Mesendoderm (in vitro differentiated cells): ENCODE data around the gene CFAP20DC.

ENCODE experiments used
- DNase-seq: peaks from one replicate; pipeline ENCODE4 v3.0.0; 2013
- H2AK5ac ChIP-seq: 2 replicates; pipeline ENCODE4 v1.6.1; 2013; ENCODE audit warnings: low read length, inconsistent platforms
- H2BK120ac ChIP-seq: 2 replicates; pipeline ENCODE4 v1.6.1; 2013; ENCODE audit warnings: low read depth, mild to moderate bottlenecking, low read length, moderate library complexity, mixed read lengths
- H2BK15ac ChIP-seq: replicated peaks from 2 replicates; pipeline ENCODE4 v1.6.1; 2013; ENCODE audit warnings: low read depth, mild to moderate bottlenecking, moderate library complexity
- H2BK5ac ChIP-seq: 2 replicates; pipeline ENCODE4 v1.6.1; 2013; ENCODE audit warnings: low read length, inconsistent platforms
- H3K18ac ChIP-seq: 2 replicates; pipeline ENCODE4 v1.6.1; 2013; ENCODE audit warnings: mild to moderate bottlenecking, low read length, mixed read lengths
- H3K23ac ChIP-seq: one replicate; pipeline ENCODE4 v1.6.1; 2013; ENCODE audit warnings: low read length
- H3K27ac ChIP-seq: 2 replicates; pipeline ENCODE4 v1.5.1; 2013; ENCODE audit warnings: low read depth, mild to moderate bottlenecking, inconsistent platforms, low read length, moderate library complexity
- H3K27me3 ChIP-seq: 2 replicates; pipeline ENCODE4 v1.6.1; 2013; ENCODE audit warnings: low read length, control low read depth, mild to moderate bottlenecking, inconsistent platforms; ENCODE audit not compliant: insufficient read depth, poor library complexity
- H3K36me3 ChIP-seq: 2 replicates; pipeline ENCODE4 v1.6.1; 2013; ENCODE audit warnings: low read length, inconsistent platforms; ENCODE audit not compliant: control insufficient read depth, insufficient read depth
- H3K4ac ChIP-seq: one replicate; pipeline ENCODE4 v1.6.1; 2013; ENCODE audit warnings: low read depth, mild to moderate bottlenecking, low read length, moderate library complexity
- H3K4me1 ChIP-seq: 2 replicates; pipeline ENCODE4 v1.6.1; 2013; ENCODE audit warnings: low read depth, low read length, inconsistent platforms; ENCODE audit not compliant: control insufficient read depth
- H3K4me2 ChIP-seq: 2 replicates; pipeline ENCODE4 v1.6.1; 2013; ENCODE audit warnings: low read length
- H3K4me3 ChIP-seq: 2 replicates; pipeline ENCODE4 v1.5.1; 2013; ENCODE audit warnings: mild to moderate bottlenecking, low read length
- H3K56ac ChIP-seq: one replicate; pipeline ENCODE4 v1.6.1; 2013; ENCODE audit warnings: low read length
- H3K79me1 ChIP-seq: 2 replicates; pipeline ENCODE4 v1.6.1; 2013; ENCODE audit warnings: low read length, inconsistent platforms
- H3K79me2 ChIP-seq: 2 replicates; pipeline ENCODE4 v1.6.1; 2013; ENCODE audit warnings: mild to moderate bottlenecking, low read length; ENCODE audit not compliant: control insufficient read depth, insufficient read depth
- H3K9ac ChIP-seq: 2 replicates; pipeline ENCODE4 v1.6.1; 2013; ENCODE audit warnings: low read length, inconsistent platforms
- H4K5ac ChIP-seq: one replicate; pipeline ENCODE4 v1.6.1; 2013; ENCODE audit warnings: low read length
- H4K8ac ChIP-seq: one replicate; pipeline ENCODE4 v1.6.1; 2013; ENCODE audit warnings: low read depth, mild to moderate bottlenecking, control low read depth, low read length, moderate library complexity
- WGBS: extraction: QIAGEN DNeasy Blood & Tissue Kit; methylation state at CpG from one replicate; pipeline ENCODE4 v1.1.7; 2013; ENCODE audit warnings: low lambda C conversion rate, missing lambda C conversion rate; ENCODE audit not compliant: insufficient coverage; ENCODE audit errors: extremely low coverage; 5-methylcytosine and 5-hydroxymethylcytosine counted together

CFAP20DC gene

GRCh38 chr3:59017617-59017984 is 32.2 kb downstream of the CFAP20DC start:
- no peak overlapping the region for H2AK5ac ChIP-seq
- no peak overlapping the region for H4K8ac ChIP-seq
- WGBS = no CpG with 5 or more reads among the region's 2 CpGs
- no peak overlapping the region for H3K4me3 ChIP-seq
- H3K79me1 ChIP-seq = no peaks in the 10 kb centered on the region
- no peak overlapping the region for H2BK5ac ChIP-seq
- no peak overlapping the region for H3K27ac ChIP-seq
- H3K4me2 ChIP-seq = no peak overlapping the region
- H3K4ac ChIP-seq = no peak overlapping the region
- no peak overlapping the region for H3K23ac ChIP-seq
- no peak overlapping the region for H3K9ac ChIP-seq
- H3K27me3 ChIP-seq = no peaks in the 10 kb centered on the region
- DNase-seq = no peak
- no peaks in the 10 kb centered on the region for H3K36me3 ChIP-seq
- no peak overlapping the region for H2BK15ac ChIP-seq
- no peak overlapping the region for H4K5ac ChIP-seq
- no peak overlapping the region for H3K56ac ChIP-seq
- H3K79me2 ChIP-seq = no peaks in the 10 kb centered on the region
- no peak overlapping the region for H3K18ac ChIP-seq
- H3K4me1 ChIP-seq = no peaks in the 10 kb centered on the region
- no peak overlapping the region for H2BK120ac ChIP-seq

GRCh38 chr3:59016930-59017616 is 32.8 kb downstream of the CFAP20DC start:
- H4K8ac ChIP-seq = no peak overlapping the region
- no peaks in the 10 kb centered on the region for H3K79me2 ChIP-seq
- H2BK15ac ChIP-seq = no peak overlapping the region
- H3K4ac ChIP-seq = no peak overlapping the region
- no peak overlapping the region for H3K23ac ChIP-seq
- no peaks in the 10 kb centered on the region for H3K4me1 ChIP-seq
- H3K27ac ChIP-seq = no peak overlapping the region
- H3K18ac ChIP-seq = no peak overlapping the region
- no peak overlapping the region for H3K9ac ChIP-seq
- H3K36me3 ChIP-seq = no peaks in the 10 kb centered on the region
- H3K27me3 ChIP-seq = no peaks in the 10 kb centered on the region
- H2BK5ac ChIP-seq = no peak overlapping the region
- DNase-seq = no peak
- no peak overlapping the region for H3K4me3 ChIP-seq
- no peak overlapping the region for H2AK5ac ChIP-seq
- no peak overlapping the region for H2BK120ac ChIP-seq
- no peak overlapping the region for H3K4me2 ChIP-seq
- no peak overlapping the region for H4K5ac ChIP-seq
- H3K56ac ChIP-seq = no peak overlapping the region
- no CpG with 5 or more reads among the region's 5 CpGs for WGBS
- no peaks in the 10 kb centered on the region for H3K79me1 ChIP-seq

DNA sequence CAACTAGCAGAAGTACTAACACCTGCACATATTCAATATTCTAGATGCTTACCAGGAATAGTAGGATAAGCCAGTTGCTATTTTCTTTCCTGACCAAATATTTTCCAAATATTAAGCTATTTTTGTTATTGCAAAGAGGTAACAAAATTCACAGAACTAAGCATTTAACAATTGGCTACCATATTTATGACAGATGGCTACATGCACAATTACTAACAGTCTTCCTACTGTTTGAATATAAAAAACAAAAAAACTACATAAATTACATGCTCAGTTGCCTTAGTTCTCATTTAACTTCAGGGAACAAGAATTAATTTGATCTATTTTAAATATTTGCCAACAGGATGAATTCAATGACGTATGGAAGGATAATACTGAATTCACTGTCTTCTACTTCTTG is 36.2 kb downstream of the CFAP20DC start:
- no peaks in the 10 kb centered on the region for H3K79me2 ChIP-seq
- H2BK15ac ChIP-seq = no peak overlapping the region
- H3K9ac ChIP-seq = no peak overlapping the region
- WGBS = no CpG with 5 or more reads among the region's 1 CpG
- no peak overlapping the region for H3K27ac ChIP-seq
- H3K4ac ChIP-seq = no peak overlapping the region
- H4K8ac ChIP-seq = no peak overlapping the region
- DNase-seq = no peak
- H3K4me3 ChIP-seq = no peak overlapping the region
- no peak overlapping the region for H2BK120ac ChIP-seq
- no peak overlapping the region for H4K5ac ChIP-seq
- no peaks in the 10 kb centered on the region for H3K79me1 ChIP-seq
- H3K27me3 ChIP-seq = no peaks in the 10 kb centered on the region
- H2AK5ac ChIP-seq = no peak overlapping the region
- H3K36me3 ChIP-seq = no peaks in the 10 kb centered on the region
- no peak overlapping the region for H2BK5ac ChIP-seq
- no peaks in the 10 kb centered on the region for H3K4me1 ChIP-seq
- H3K4me2 ChIP-seq = no peak overlapping the region
- no peak overlapping the region for H3K56ac ChIP-seq
- H3K23ac ChIP-seq = no peak overlapping the region
- no peak overlapping the region for H3K18ac ChIP-seq

DNA sequence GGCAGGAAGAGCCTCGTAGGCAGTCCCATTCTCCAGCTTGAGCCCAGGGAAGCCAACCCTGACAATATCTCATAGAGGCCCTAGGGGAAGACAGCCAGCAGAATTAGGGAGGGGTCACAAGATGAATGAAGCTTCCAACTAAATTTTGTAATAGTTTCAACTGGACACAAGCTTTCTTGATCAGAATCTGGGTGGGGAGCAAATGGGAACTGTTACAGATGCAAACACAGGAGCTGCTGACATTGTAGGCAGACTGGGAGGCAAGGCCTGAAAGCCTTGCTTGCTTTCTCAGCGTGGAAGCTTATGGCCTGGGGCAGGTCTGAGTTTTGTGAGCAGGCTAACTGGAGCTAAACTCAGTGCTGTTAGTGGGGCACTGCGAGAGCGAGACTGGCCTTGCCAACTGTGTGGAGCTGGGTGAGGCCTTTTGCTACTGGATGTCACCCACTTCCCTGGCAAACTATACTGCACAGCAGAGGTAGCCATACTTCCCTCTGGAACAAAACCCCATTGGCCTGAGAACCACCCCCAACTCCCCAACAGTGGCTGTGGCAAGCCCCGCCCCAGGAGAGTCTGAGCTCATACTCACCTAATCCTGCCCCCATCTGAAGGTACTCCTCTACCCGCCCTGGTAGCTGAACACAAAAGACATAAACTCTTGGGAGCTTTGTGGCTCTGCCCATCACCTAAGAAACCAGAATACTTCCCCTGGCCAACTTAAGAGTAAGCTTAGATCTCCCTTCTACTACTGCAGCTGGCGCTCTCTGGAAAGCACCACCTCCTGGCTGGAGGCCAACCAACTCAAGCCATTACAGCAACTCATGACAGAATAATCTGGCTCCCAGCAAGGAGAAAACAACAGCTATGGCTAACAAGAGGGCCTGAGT is 42.9 kb downstream of the CFAP20DC start:
- H3K56ac ChIP-seq = no peak overlapping the region
- H3K79me2 ChIP-seq = no peaks in the 10 kb centered on the region
- H3K27ac ChIP-seq = no peak overlapping the region
- no peak for DNase-seq
- no peak overlapping the region for H3K18ac ChIP-seq
- H4K5ac ChIP-seq = no peak overlapping the region
- H2BK5ac ChIP-seq = no peak overlapping the region
- no peak overlapping the region for H2BK120ac ChIP-seq
- no peaks in the 10 kb centered on the region for H3K27me3 ChIP-seq
- H3K4ac ChIP-seq = no peak overlapping the region
- WGBS = no CpG with 5 or more reads among the region's 7 CpGs
- H2BK15ac ChIP-seq = no peak overlapping the region
- H3K4me1 ChIP-seq = no peaks in the 10 kb centered on the region
- H3K36me3 ChIP-seq = no peaks in the 10 kb centered on the region
- no peak overlapping the region for H3K4me3 ChIP-seq
- no peaks in the 10 kb centered on the region for H3K79me1 ChIP-seq
- H3K9ac ChIP-seq = no peak overlapping the region
- no peak overlapping the region for H4K8ac ChIP-seq
- H2AK5ac ChIP-seq = no peak overlapping the region
- no peak overlapping the region for H3K23ac ChIP-seq
- H3K4me2 ChIP-seq = no peak overlapping the region

- no peak overlapping the region for H2BK15ac ChIP-seq
- H2BK120ac ChIP-seq = no peak overlapping the region
- H3K56ac ChIP-seq = no peak overlapping the region
- H2BK5ac ChIP-seq = no peak overlapping the region
- no peak overlapping the region for H2AK5ac ChIP-seq
- no peak overlapping the region for H3K23ac ChIP-seq
- H4K5ac ChIP-seq = no peak overlapping the region
- H3K36me3 ChIP-seq = no peaks in the 10 kb centered on the region
- no peak for DNase-seq
- no peak overlapping the region for H4K8ac ChIP-seq
- no peaks in the 10 kb centered on the region for H3K79me2 ChIP-seq
- no peak overlapping the region for H3K4me2 ChIP-seq
- no peak overlapping the region for H3K9ac ChIP-seq
- peaks cover 2% of the 10 kb centered on the region for H3K4me1 ChIP-seq
- no peak overlapping the region for H3K4ac ChIP-seq
- WGBS = no CpG with 5 or more reads among the region's 8 CpGs
- no peak overlapping the region for H3K18ac ChIP-seq
- no peaks in the 10 kb centered on the region for H3K79me1 ChIP-seq
- no peak overlapping the region for H3K27ac ChIP-seq
- no peaks in the 10 kb centered on the region for H3K27me3 ChIP-seq
- no peak overlapping the region for H3K4me3 ChIP-seq
Observed at GRCh38 chr3:59001675-59002074, 48.1 kb downstream of the CFAP20DC start.
